GM23248 (cell line): ENCODE measurements around the gene KLHDC4.

Source experiments
- EZH2 ChIP-seq: fragments of 200-600 bp; sonication (generic); IDR thresholded peaks from 2 replicates; pipeline ENCODE4 v1.6.1; 2018; ENCODE audit warnings: antibody characterized with exemption, mild to moderate bottlenecking; ENCODE audit not compliant: insufficient read depth, poor library complexity, severe bottlenecking
- EZH2phosphoT487 ChIP-seq: fragments of 200-600 bp; sonication (generic); IDR thresholded peaks from 2 replicates; pipeline ENCODE4 v1.6.1; 2018; ENCODE audit warnings: antibody characterized with exemption, moderate library complexity, mild to moderate bottlenecking, low read depth; ENCODE audit not compliant: insufficient read depth

DNA sequence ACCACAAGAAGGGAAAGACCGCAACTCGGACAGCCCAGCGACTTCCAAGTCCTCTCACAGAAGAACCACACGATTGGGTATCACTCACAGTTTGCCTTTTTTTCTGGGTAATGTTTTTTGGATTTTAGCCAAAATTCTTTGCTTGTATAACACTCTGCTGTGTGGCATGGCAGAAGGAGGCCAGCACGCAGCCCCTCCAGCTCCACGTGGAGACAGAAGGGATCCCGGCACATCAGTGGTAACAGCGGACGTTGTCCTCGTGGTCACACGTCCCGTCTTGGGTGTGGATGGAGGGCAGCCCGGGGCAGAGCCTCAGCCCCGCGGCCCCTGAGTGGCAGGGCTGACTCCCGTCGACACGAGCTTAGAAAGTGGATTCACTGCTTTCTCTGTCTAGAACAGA lies 69.1 kb downstream of the KLHDC4 start:
- TF ChIP-seq EZH2phosphoT487 (no peak), EZH2 (no peak)
